Natural killer cell (primary cell): Measurements from ENCODE around the gene PTPN6. TPM values are rescaled to one million over a fixed set of nuclear protein-coding genes. Genes with fewer than 3 reads are reported as not detected.
A peak's percentile ranks its signal among the peaks of the same experiment; 100 is the strongest.

ENCODE experiments used
- ATAC-seq, 3 donors: fragments of 150-1000 bp in 2 of 3; fragments of 200-7000 bp in 1 of 3; cut with Tn5 transposase; 1 replicate in 1 of 3; 2 replicates in 2 of 3; pipeline ENCODE4 v1.10.0; 2021; ENCODE audit warnings: mild to moderate bottlenecking in 2 of 3, moderate library complexity in 2 of 3
- DNase-seq, 2 donors: peaks; one replicate each; pipeline versions ENCODE4 v3.0.0 to v3.0.0-alpha.2; 2013 to 2021; ENCODE audit warnings: mixed read lengths in 1 of 2
- H3K27ac ChIP-seq: one replicate; pipeline ENCODE4 v1.5.1; 2013; ENCODE audit warnings: mild to moderate bottlenecking, low read length
- H3K27me3 ChIP-seq: one replicate; pipeline ENCODE4 v1.6.1; 2013; ENCODE audit warnings: low read length; ENCODE audit not compliant: control insufficient read depth, insufficient read depth
- H3K36me3 ChIP-seq: one replicate; pipeline ENCODE4 v1.6.1; 2013; ENCODE audit warnings: low read length; ENCODE audit not compliant: control insufficient read depth, insufficient read depth
- H3K4me1 ChIP-seq: one replicate; pipeline ENCODE4 v1.6.1; 2013; ENCODE audit warnings: low read length; ENCODE audit not compliant: control insufficient read depth, insufficient read depth
- H3K4me3 ChIP-seq: one replicate; pipeline ENCODE4 v1.5.1; 2013; ENCODE audit warnings: low read length
- H3K9me3 ChIP-seq: one replicate; pipeline ENCODE4 v1.6.1; 2013; ENCODE audit warnings: low read length; ENCODE audit not compliant: control insufficient read depth, insufficient read depth
- H3K27ac Mint-ChIP-seq, 2 donors: one replicate each; pipeline ENCODE4 v1.8.0; 2022; ENCODE audit warnings: mild to moderate bottlenecking in 2 of 2, mixed read lengths in 2 of 2, moderate library complexity in 1 of 2
- H3K27me3 Mint-ChIP-seq, 2 donors: one replicate each; pipeline ENCODE4 v1.8.0; 2022; ENCODE audit warnings: low read depth in 2 of 2, mixed read lengths in 2 of 2
- H3K36me3 Mint-ChIP-seq: one replicate; pipeline ENCODE4 v1.8.0; 2022; ENCODE audit warnings: mixed read lengths
- H3K4me1 Mint-ChIP-seq, 2 donors: one replicate each; pipeline ENCODE4 v1.8.0; 2022; ENCODE audit warnings: mixed read lengths in 2 of 2
- H3K4me3 Mint-ChIP-seq: one replicate; pipeline ENCODE4 v1.8.0; 2022; ENCODE audit warnings: mild to moderate bottlenecking, moderate library complexity, mixed read lengths
- H3K9me3 Mint-ChIP-seq, 2 donors: one replicate each; pipeline ENCODE4 v1.8.0; 2022; ENCODE audit warnings: mixed read lengths in 2 of 2
- WGBS: methylation state at CpG from one replicate; pipeline ENCODE4 v1.1.7; 2013; ENCODE audit warnings: missing lambda C conversion rate; ENCODE audit not compliant: insufficient coverage; 5-methylcytosine and 5-hydroxymethylcytosine counted together
- intact Hi-C: fragments of 100-400 bp; cut with micrococcal nuclease; formaldehyde crosslinking; loops from one replicate; pipeline ENCODE4 v1.14.2; 2022
- total RNA-seq, 4 donors: library from RNA; stranded (reverse); fragments of 120-200 nt in 1 of 4; gene quantifications; one replicate each; pipeline versions ENCODE4 v1.2.3 to v1.2.4, GENCODE V29; 2013 to 2022
- TF ChIP-seq, protein P1 (sequence below): fragments of 200-600 bp; IDR thresholded peaks from one replicate; pipeline ENCODE4 v1.8.0; 2022; ENCODE audit warnings: antibody characterized with exemption

The PTPN6 gene
- total RNA-seq, 3 donors from 2014 or later (not counting 1 experiment from before 2014, with no cell fraction given): 279 to 357 (median 312) TPM

DNA sequence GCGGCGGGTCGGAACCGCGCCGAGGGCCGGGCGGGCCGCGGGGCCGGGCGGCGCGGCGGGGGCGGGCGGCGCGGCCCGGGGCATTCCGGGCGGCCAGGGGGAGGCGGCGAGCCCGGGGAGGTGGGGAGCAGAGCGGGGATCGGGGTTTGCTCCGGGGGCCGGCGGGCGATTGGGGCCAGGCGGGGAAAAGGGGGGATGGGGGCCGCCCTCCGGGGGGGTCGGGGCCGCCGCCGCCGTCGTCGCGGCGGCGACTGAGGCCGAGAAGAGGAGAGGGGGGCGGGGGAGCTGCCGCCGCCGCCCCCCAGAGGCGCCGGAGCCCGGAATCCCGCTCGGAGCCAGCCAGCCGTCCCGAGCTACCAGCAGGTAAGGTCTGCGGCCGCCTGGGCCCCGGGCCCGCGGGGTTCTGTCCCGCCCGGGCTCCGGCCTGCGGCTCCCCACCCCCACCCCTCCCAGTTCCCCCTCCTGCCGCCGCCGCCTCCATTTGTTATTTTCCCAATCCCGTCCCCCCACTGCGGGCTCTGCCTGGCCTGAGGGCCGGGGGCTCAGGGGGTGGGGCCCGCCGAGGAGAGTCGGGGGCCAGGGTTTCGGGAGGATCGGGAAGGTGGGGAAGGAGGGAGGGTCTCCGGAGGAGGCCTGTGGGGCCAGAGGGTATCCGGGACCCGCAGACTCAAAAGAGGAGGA, 23.0 kb upstream of the PTPN6 start:
- H3K36me3 ChIP-seq: no peaks in the 10 kb centered on the region
- Mint-ChIP-seq H3K9me3 (no peaks in the 10 kb centered on the region), H3K4me3 (peak overlapping the region; percentile 92), H3K4me1 (peaks cover 38 to 43% of the 10 kb centered on the region in 2 donors), H3K27ac (peak overlapping the region; percentile 72 to 86), H3K27me3 (no peaks in the 10 kb centered on the region), H3K36me3 (no peaks in the 10 kb centered on the region)
- TF ChIP-seq, protein P1, sequence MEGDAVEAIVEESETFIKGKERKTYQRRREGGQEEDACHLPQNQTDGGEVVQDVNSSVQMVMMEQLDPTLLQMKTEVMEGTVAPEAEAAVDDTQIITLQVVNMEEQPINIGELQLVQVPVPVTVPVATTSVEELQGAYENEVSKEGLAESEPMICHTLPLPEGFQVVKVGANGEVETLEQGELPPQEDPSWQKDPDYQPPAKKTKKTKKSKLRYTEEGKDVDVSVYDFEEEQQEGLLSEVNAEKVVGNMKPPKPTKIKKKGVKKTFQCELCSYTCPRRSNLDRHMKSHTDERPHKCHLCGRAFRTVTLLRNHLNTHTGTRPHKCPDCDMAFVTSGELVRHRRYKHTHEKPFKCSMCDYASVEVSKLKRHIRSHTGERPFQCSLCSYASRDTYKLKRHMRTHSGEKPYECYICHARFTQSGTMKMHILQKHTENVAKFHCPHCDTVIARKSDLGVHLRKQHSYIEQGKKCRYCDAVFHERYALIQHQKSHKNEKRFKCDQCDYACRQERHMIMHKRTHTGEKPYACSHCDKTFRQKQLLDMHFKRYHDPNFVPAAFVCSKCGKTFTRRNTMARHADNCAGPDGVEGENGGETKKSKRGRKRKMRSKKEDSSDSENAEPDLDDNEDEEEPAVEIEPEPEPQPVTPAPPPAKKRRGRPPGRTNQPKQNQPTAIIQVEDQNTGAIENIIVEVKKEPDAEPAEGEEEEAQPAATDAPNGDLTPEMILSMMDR: no peak
- no peaks in the 10 kb centered on the region for H3K9me3 ChIP-seq
- peak overlapping the region; percentile 38 for H3K4me3 ChIP-seq
- no peaks in the 10 kb centered on the region for H3K27me3 ChIP-seq
- DNase-seq (no peak), ATAC-seq (peak; percentile 56 to 60 (median 60))
- peak overlapping the region; percentile 65 for H3K27ac ChIP-seq
- WGBS: under 1% methylated on average over 75 of the region's 79 CpGs
- H3K4me1 ChIP-seq: peaks cover 33% of the 10 kb centered on the region
- intact Hi-C loops: no loop called here

DNA sequence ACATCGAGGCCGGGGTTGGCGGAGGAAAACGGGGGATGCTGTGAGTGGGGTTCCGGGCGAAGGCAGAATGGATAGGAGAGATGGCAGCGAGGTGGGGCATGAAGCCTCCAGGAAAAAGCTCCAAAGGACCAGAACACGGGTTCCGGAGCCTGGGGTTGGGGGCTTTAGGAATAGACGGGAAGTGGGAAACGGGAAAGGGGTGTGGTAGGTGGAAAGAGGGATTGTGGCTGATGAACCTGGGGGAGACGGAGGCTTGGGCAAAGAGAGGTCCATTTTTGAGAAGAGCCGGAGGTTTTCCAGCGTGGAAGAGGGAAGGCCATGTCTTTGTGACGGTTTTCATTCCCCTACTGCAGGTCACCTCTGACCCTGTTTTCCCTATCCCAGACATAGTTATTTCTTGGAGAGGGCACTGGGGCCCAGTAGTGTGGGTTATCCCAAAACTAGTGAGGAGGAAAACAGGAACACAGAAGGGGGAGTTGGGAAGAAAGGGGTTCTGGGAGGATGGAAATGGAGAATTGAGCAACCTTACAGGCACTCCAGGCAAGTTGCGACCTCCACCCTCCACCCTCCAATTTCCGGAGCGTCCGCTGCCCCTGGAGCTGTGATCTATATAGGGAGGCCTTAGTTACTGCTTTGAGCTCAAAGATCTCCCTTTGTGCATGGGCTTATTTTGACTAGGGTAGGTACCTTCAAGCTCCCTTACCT, 22.3 kb upstream of the PTPN6 start:
- Mint-ChIP-seq H3K27ac (peak overlapping the region; percentile 72 to 86), H3K9me3 (no peaks in the 10 kb centered on the region), H3K36me3 (no peaks in the 10 kb centered on the region), H3K4me1 (peaks cover 38 to 43% of the 10 kb centered on the region in 2 donors), H3K4me3 (peak overlapping the region; percentile 92), H3K27me3 (no peaks in the 10 kb centered on the region)
- Histone ChIP-seq H3K4me3 (peak overlapping the region; percentile 38), H3K9me3 (no peaks in the 10 kb centered on the region), H3K36me3 (no peaks in the 10 kb centered on the region), H3K4me1 (peaks cover 32% of the 10 kb centered on the region), H3K27ac (peak overlapping the region; percentile 65), H3K27me3 (no peaks in the 10 kb centered on the region)
- intact Hi-C loops: no loop called here
- TF ChIP-seq, protein P1: no peak
- ATAC-seq (no peak), DNase-seq (peak in 1 of 2 donors; percentile 43)
- 36% methylated on average over 18 of the region's 19 CpGs for WGBS

DNA sequence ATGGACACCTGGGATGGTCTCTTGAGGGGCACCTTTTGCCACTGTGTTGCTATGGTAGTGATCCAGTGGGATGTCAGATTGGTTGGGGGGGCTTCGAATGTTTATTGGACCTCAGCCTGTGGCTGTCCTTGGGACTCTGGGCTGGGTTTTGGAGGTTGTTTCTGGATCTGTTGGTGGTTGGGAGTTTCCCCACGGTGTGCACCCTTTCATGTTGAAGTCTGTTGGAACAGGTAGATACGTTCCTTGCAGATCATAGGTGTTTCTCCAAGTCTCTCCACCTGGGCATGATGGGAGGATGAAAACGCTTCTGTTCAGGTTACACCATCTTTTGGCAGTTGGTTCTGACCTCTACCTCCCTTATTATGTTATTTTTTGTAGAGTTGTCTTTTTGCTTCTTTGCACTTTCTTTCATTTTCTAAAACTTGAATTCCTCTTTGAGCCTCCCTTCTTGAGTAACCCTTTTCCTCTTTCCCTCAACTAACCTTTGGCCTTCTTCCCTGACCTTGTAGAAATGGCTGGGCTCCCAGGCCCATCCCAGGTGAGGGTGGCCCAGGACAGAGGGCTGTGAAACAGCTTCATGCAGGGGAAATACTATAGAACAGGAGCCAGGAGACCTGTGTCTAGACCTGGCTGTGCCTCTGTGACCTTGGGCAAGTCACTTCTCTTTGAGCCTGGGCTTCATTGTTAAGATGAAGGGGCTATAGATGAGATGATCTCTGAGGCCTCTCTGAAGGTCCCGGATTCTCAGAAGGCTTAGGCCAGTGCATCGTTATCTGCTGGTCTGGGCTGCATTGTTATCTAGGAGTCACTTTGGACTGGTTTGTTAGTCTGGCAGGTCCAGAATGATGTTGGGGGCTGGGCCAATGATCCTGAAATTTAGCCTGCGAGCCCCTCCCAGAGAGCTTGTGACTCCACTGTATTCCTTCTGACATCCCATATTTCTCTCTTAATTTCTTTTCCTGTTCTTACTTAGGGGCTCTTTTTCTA, 21.4 kb upstream of the PTPN6 start:
- Histone ChIP-seq H3K36me3 (peaks cover 4% of the 10 kb centered on the region), H3K4me3 (no peak overlapping the region), H3K4me1 (peaks cover 23% of the 10 kb centered on the region), H3K27me3 (no peaks in the 10 kb centered on the region), H3K9me3 (no peaks in the 10 kb centered on the region), H3K27ac (no peak overlapping the region)
- H3K9me3 Mint-ChIP-seq: no peaks in the 10 kb centered on the region
- H3K27me3 Mint-ChIP-seq: no peaks in the 10 kb centered on the region
- H3K4me1 Mint-ChIP-seq: peaks cover 31 to 35% of the 10 kb centered on the region in 2 donors
- peak overlapping the region; percentile 92 for H3K4me3 Mint-ChIP-seq
- ATAC-seq: no peak
- TF ChIP-seq, protein P1: no peak
- H3K27ac Mint-ChIP-seq: peak overlapping the region; percentile 72 to 86
- WGBS: 96% methylated on average over 6 of the region's 7 CpGs
- H3K36me3 Mint-ChIP-seq: no peaks in the 10 kb centered on the region
- intact Hi-C loops: no loop called here
- peak in 1 of 2 donors; percentile 55 for DNase-seq
